ENCODE data around the gene PBX3. TPM values are rescaled to one million over a fixed set of nuclear protein-coding genes. Genes with fewer than 3 reads are reported as not detected.

Gene PBX3
- total RNA-seq, 5 donors from 2014 or later (not counting 1 experiment from before 2014, with no cell fraction given), result 12.3 to 30.6 (median 19.0) TPM

GRCh38 chr9:125979383-125979782 is 232.2 kb downstream of the PBX3 start:
- Mint-ChIP-seq H3K4me1 (no peaks in the 10 kb centered on the region), H3K9me3 (peaks cover 6 to 24% (median 19%) of the 10 kb centered on the region in 3 donors), H3K27ac (no peak overlapping the region), H3K36me3 (peaks cover 2% of the 10 kb centered on the region), H3K4me3 (no peak overlapping the region), H3K27me3 (peaks cover 17 to 29% of the 10 kb centered on the region in 2 donors)
- Histone ChIP-seq H3K4me3 (ENCODE audit: control insufficient read depth in 1 of 2, extremely low read depth in 1 of 2, low read length in 1 of 2) (no peak overlapping the region), H3K9me3 (no peaks in the 10 kb centered on the region), H3K27me3 (replicated peaks in 1 of 2; ENCODE audit: control insufficient read depth in 2 of 2, extremely low read depth in 1 of 2, insufficient read depth in 2 of 2, low read length in 1 of 2) (peaks cover 0 to 13% of the 10 kb centered on the region in 2 experiments), H3K4me1 (ENCODE audit: control insufficient read depth in 1 of 2, extremely low read depth in 1 of 2, insufficient read depth in 2 of 2, low read length in 2 of 2) (no peaks in the 10 kb centered on the region), H3K36me3 (ENCODE audit: control insufficient read depth in 2 of 2, extremely low read depth in 1 of 2, insufficient read depth in 1 of 2, low read length in 1 of 2) (no peaks in the 10 kb centered on the region), H3K27ac (ENCODE audit: low read length) (no peak overlapping the region)
- POLR2A ChIA-PET, result no interaction called here
- DNase-seq (no peak), ATAC-seq (replicated peaks in 1 of 4) (no peak)
- CTCF ChIA-PET, result no interaction called here
- WGBS (ENCODE audit: insufficient coverage), result no CpG with 5 or more reads among the region's 1 CpG

GRCh38 chr9:125982798-125983406 is 235.7 kb downstream of the PBX3 start:
- CTCF ChIA-PET, result no interaction called here
- Histone ChIP-seq H3K36me3 (ENCODE audit: control insufficient read depth in 2 of 2, extremely low read depth in 1 of 2, insufficient read depth in 1 of 2, low read length in 1 of 2) (no peaks in the 10 kb centered on the region), H3K4me3 (ENCODE audit: control insufficient read depth in 1 of 2, extremely low read depth in 1 of 2, low read length in 1 of 2) (no peak overlapping the region), H3K27me3 (replicated peaks in 1 of 2; ENCODE audit: control insufficient read depth in 2 of 2, extremely low read depth in 1 of 2, insufficient read depth in 2 of 2, low read length in 1 of 2) (peaks cover 0 to 20% of the 10 kb centered on the region in 2 experiments), H3K9me3 (no peaks in the 10 kb centered on the region), H3K27ac (ENCODE audit: low read length) (no peak overlapping the region), H3K4me1 (ENCODE audit: control insufficient read depth in 1 of 2, extremely low read depth in 1 of 2, insufficient read depth in 2 of 2, low read length in 2 of 2) (no peaks in the 10 kb centered on the region)
- Mint-ChIP-seq H3K4me1 (no peaks in the 10 kb centered on the region), H3K36me3 (peaks cover 2% of the 10 kb centered on the region), H3K27ac (no peak overlapping the region), H3K4me3 (no peak overlapping the region), H3K27me3 (peaks cover 18 to 29% of the 10 kb centered on the region in 2 donors), H3K9me3 (peaks cover 12 to 20% (median 16%) of the 10 kb centered on the region in 3 donors)
- POLR2A ChIA-PET, result interaction anchor here in 1 of 2 donors (0.5 kb wide), 1 partner anchor 234 kb away, joined by 3 read pairs; no protein-coding TSS in a partner anchor
- WGBS (ENCODE audit: insufficient coverage), result 100% methylated on average over 1 of the region's 8 CpGs
- no peak for ATAC-seq (replicated peaks in 1 of 4)
- no peak for DNase-seq

GRCh38 chr9:125983681-125984080 is 236.5 kb downstream of the PBX3 start:
- peaks cover 12 to 27% of the 10 kb centered on the region in 2 donors for H3K27me3 Mint-ChIP-seq
- H3K36me3 Mint-ChIP-seq, result no peaks in the 10 kb centered on the region
- ChIA-PET POLR2A (no interaction called here), CTCF (no interaction called here)
- no peak overlapping the region for H3K27ac Mint-ChIP-seq
- H3K4me1 Mint-ChIP-seq, result no peaks in the 10 kb centered on the region
- H3K9me3 Mint-ChIP-seq, result peaks cover 12 to 18% (median 16%) of the 10 kb centered on the region in 3 donors
- Histone ChIP-seq H3K27me3 (replicated peaks in 1 of 2; ENCODE audit: control insufficient read depth in 2 of 2, extremely low read depth in 1 of 2, insufficient read depth in 2 of 2, low read length in 1 of 2) (peaks cover 0 to 20% of the 10 kb centered on the region in 2 experiments), H3K27ac (ENCODE audit: low read length) (no peak overlapping the region), H3K9me3 (no peaks in the 10 kb centered on the region), H3K4me1 (ENCODE audit: control insufficient read depth in 1 of 2, extremely low read depth in 1 of 2, insufficient read depth in 2 of 2, low read length in 2 of 2) (no peaks in the 10 kb centered on the region), H3K4me3 (ENCODE audit: control insufficient read depth in 1 of 2, extremely low read depth in 1 of 2, low read length in 1 of 2) (no peak overlapping the region), H3K36me3 (ENCODE audit: control insufficient read depth in 2 of 2, extremely low read depth in 1 of 2, insufficient read depth in 1 of 2, low read length in 1 of 2) (no peaks in the 10 kb centered on the region)
- ATAC-seq (replicated peaks in 1 of 4) (no peak), DNase-seq (peak in 1 of 35 experiments; percentile 5)
- WGBS (ENCODE audit: insufficient coverage), result 79% methylated on average over 2 of the region's 5 CpGs
- no peak overlapping the region for H3K4me3 Mint-ChIP-seq

- Histone ChIP-seq H3K4me3 (ENCODE audit: control insufficient read depth in 1 of 2, extremely low read depth in 1 of 2, low read length in 1 of 2) (no peak overlapping the region), H3K36me3 (ENCODE audit: control insufficient read depth in 2 of 2, extremely low read depth in 1 of 2, insufficient read depth in 1 of 2, low read length in 1 of 2) (no peaks in the 10 kb centered on the region), H3K27ac (ENCODE audit: low read length) (no peak overlapping the region), H3K4me1 (ENCODE audit: control insufficient read depth in 1 of 2, extremely low read depth in 1 of 2, insufficient read depth in 2 of 2, low read length in 2 of 2) (no peaks in the 10 kb centered on the region), H3K27me3 (replicated peaks in 1 of 2; ENCODE audit: control insufficient read depth in 2 of 2, extremely low read depth in 1 of 2, insufficient read depth in 2 of 2, low read length in 1 of 2) (peaks cover 0 to 20% of the 10 kb centered on the region in 2 experiments), H3K9me3 (no peaks in the 10 kb centered on the region)
- Mint-ChIP-seq H3K4me1 (no peaks in the 10 kb centered on the region), H3K27ac (no peak overlapping the region), H3K36me3 (no peaks in the 10 kb centered on the region), H3K9me3 (peaks cover 10 to 13% (median 11%) of the 10 kb centered on the region in 3 donors), H3K27me3 (peaks cover 12 to 23% of the 10 kb centered on the region in 2 donors), H3K4me3 (no peak overlapping the region)
- DNase-seq (peak in 1 of 35 experiments; percentile 12), ATAC-seq (replicated peaks in 1 of 4) (no peak)
- POLR2A ChIA-PET, result no interaction called here
- WGBS (ENCODE audit: insufficient coverage), result 68% methylated on average over 2 of the region's 2 CpGs
- CTCF ChIA-PET, result no interaction called here
Measured at GRCh38 chr9:125984461-125984860, 237.3 kb downstream of the PBX3 start.

GRCh38 chr9:125985142-125985997 is 238.2 kb downstream of the PBX3 start:
- Histone ChIP-seq H3K27me3 (replicated peaks in 1 of 2; ENCODE audit: control insufficient read depth in 2 of 2, extremely low read depth in 1 of 2, insufficient read depth in 2 of 2, low read length in 1 of 2) (peaks cover 0 to 20% of the 10 kb centered on the region in 2 experiments), H3K4me3 (ENCODE audit: control insufficient read depth in 1 of 2, extremely low read depth in 1 of 2, low read length in 1 of 2) (no peak overlapping the region), H3K36me3 (ENCODE audit: control insufficient read depth in 2 of 2, extremely low read depth in 1 of 2, insufficient read depth in 1 of 2, low read length in 1 of 2) (no peaks in the 10 kb centered on the region), H3K9me3 (no peaks in the 10 kb centered on the region), H3K4me1 (ENCODE audit: control insufficient read depth in 1 of 2, extremely low read depth in 1 of 2, insufficient read depth in 2 of 2, low read length in 2 of 2) (no peaks in the 10 kb centered on the region), H3K27ac (ENCODE audit: low read length) (no peak overlapping the region)
- Mint-ChIP-seq H3K36me3 (no peaks in the 10 kb centered on the region), H3K4me1 (no peaks in the 10 kb centered on the region), H3K27me3 (peaks cover 12 to 22% of the 10 kb centered on the region in 2 donors), H3K9me3 (peaks cover 4 to 5% (median 4%) of the 10 kb centered on the region in 3 donors), H3K4me3 (no peak overlapping the region), H3K27ac (no peak overlapping the region)
- 88% methylated on average over 13 of the region's 14 CpGs for WGBS (ENCODE audit: insufficient coverage)
- ChIA-PET POLR2A (no interaction called here), CTCF (no interaction called here)
- ATAC-seq (replicated peaks in 1 of 4), result no peak
- no peak for DNase-seq

GRCh38 chr9:125985998-125986655 is 239.0 kb downstream of the PBX3 start:
- Histone ChIP-seq H3K27ac (ENCODE audit: low read length) (no peak overlapping the region), H3K36me3 (ENCODE audit: control insufficient read depth in 2 of 2, extremely low read depth in 1 of 2, insufficient read depth in 1 of 2, low read length in 1 of 2) (no peaks in the 10 kb centered on the region), H3K9me3 (no peaks in the 10 kb centered on the region), H3K4me3 (ENCODE audit: control insufficient read depth in 1 of 2, extremely low read depth in 1 of 2, low read length in 1 of 2) (no peak overlapping the region), H3K27me3 (replicated peaks in 1 of 2; ENCODE audit: control insufficient read depth in 2 of 2, extremely low read depth in 1 of 2, insufficient read depth in 2 of 2, low read length in 1 of 2) (peaks cover 0 to 20% of the 10 kb centered on the region in 2 experiments), H3K4me1 (ENCODE audit: control insufficient read depth in 1 of 2, extremely low read depth in 1 of 2, insufficient read depth in 2 of 2, low read length in 2 of 2) (no peaks in the 10 kb centered on the region)
- H3K27me3 Mint-ChIP-seq, result peaks cover 11 to 19% of the 10 kb centered on the region in 2 donors
- no peak overlapping the region for H3K27ac Mint-ChIP-seq
- no peak overlapping the region for H3K4me3 Mint-ChIP-seq
- POLR2A ChIA-PET, result no interaction called here
- H3K9me3 Mint-ChIP-seq, result peaks cover under 1 to 5% (median 1%) of the 10 kb centered on the region in 3 donors
- DNase-seq, result peak in 2 of 35 experiments; percentile 8 to 10
- no peaks in the 10 kb centered on the region for H3K36me3 Mint-ChIP-seq
- no peaks in the 10 kb centered on the region for H3K4me1 Mint-ChIP-seq
- 92% methylated on average over 12 of the region's 17 CpGs for WGBS (ENCODE audit: insufficient coverage)
- no peak for ATAC-seq (replicated peaks in 1 of 4)
- CTCF ChIA-PET, result no interaction called here
